ENCODE results near the gene RANBP9.

RANBP9 gene

GRCh38 chr6:13710552-13711323 lies 897 bp downstream of the RANBP9 start:
- peak; percentile 42 for DNase-seq

GRCh38 chr6:13709689-13710551 lies 1.7 kb downstream of the RANBP9 start:
- no peak for DNase-seq

GRCh38 chr6:13708736-13709135 lies 2.9 kb downstream of the RANBP9 start:
- no peak for DNase-seq

GRCh38 chr6:13703496-13703895 lies 8.1 kb downstream of the RANBP9 start:
- no peak for DNase-seq

DNA sequence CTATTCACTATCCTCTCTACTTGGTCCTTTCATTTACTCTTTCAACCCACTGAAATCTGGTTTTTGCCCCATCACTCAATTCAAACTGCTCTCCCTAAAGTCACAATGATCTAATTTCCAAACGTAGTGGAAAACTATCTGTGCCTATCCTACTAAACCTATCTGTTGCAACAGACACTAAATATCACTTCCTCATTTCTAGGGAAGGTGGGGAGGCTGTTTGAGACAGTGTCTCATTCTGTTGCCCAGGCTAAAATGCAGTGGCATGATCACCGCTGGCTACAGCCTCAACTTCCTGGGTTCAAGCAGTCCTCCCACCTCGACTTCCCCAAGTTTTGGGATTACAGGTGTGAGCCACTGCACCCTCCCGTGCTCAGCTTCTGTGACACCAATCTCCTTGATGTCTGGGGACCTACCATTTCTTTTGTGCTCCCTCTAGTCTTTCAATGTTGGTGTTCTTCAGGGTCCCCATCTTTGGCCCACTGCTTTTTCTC lies 8.8 kb downstream of the RANBP9 start:
- DNase-seq: no peak

GRCh38 chr6:13700232-13700631 lies 11.4 kb downstream of the RANBP9 start:
- DNase-seq: no peak

DNA sequence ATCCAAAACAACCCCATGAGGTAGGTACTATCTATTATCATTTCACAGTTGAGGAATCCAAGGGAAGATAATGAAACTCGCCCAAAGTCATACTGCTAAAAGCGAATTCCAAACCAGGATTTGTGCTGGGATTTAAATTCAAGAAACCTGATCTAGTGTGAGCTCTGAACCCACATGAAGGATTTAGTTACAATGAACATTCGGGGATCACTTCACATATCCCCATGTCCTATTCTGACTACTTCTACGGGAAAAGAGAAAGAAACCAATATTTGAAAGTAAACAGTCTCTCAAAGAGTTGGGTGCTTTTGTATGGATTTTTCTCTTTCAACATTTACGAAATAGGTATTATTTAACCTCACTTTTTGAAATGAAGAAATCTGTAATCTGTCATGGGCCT lies 12.9 kb downstream of the RANBP9 start:
- DNase-seq: no peak

- no peak for DNase-seq
These were observed 13.8 kb downstream of the RANBP9 start for GRCh38 chr6:13697857-13698256.

- no peak for DNase-seq
These were observed 15.4 kb downstream of the RANBP9 start for GRCh38 chr6:13696226-13696625.

DNA sequence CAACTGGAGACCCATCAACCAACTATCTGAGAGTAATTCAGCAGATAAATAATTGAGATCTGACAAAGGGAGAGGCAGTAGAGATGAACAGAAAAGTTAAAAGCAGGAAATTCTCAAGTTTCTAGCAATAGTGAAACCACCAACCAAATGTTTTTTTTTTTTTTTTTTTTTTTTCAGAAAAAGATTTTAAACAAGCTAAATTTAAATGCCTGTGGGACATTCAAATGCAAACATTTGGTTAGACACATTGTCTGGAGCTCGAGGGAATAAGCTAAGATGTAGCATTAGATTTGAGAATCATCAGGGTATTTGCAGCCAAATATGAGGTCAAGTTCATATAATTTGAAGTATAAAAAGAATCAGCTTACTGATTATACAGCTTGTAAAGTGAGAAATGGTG lies 16.4 kb downstream of the RANBP9 start:
- no peak for DNase-seq

DNA sequence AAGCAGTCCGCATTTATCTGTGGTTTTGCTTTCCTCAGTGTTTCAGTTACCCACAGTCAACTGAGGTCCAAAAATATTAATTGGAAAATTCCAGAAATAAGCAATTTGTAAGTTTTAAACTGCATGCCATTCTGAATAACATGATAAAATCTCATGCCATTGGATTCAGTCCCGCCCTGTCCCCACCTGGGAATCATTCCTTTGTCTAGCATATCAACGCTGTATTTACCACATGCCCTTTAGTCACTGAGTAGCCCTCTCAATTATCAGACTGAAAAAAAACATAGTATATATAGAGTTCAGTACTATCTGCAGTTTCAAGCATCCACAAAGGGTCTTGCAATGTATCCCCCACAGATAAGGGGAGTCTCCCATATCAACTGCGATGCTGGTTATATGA lies 17.1 kb downstream of the RANBP9 start:
- no peak for DNase-seq

DNA sequence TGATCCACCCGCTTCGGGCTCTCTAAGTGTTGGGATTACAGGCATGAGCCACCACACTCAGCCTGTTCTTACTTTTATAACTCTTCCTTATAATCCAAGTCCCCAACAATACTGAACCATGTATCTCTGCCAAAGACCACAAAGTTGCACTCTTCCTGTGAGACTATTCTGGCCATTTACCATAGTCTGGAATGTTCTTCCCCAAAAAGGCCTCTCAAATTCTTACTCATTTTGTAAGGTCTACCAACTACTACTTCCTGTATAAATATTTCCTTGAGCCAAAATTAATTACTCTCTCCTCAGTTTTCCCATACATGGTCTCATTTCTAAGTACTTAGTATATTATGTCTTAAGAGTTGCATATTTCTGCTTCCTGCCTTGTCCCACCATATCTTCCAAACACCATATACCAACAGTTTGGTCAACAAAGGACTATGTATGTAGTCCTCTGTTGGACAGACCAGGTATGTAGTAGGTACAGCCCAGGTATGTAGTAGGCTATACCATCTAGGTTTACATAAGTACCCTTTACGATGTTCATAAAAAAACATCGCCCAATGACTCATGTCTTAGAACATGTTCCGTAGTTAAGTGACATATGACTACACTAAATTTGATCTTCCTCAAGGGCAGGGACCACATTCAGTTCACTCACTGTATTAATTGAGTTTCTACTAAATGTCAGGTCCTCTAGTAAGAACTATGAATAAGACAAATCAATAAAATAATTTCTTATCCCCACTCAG lies 22.0 kb downstream of the RANBP9 start:
- no peak for DNase-seq

DNA sequence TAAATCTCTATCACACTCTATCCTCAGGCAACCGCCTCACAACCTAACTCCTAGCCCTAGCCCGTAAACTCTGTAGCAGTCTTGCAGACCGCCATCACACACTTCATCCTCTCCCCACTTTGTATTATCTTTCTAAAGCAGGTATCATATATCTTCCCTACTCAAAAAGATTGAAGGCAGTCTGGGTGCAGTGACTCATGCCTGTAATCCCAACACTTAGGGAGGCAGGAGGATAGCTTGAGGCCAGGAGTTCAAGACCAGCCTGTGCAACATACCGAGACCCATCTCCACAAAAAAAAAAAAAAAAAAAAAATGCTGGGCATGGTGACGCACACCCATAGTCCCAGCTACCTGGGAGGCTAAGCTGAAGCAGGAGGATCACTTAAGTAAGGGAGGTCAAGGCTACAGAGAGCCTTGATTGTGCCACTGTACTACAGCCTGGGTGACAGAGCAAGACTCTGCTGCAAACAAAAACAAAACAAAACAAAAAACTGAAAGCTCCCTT lies 22.9 kb downstream of the RANBP9 start:
- DNase-seq: no peak

DNA sequence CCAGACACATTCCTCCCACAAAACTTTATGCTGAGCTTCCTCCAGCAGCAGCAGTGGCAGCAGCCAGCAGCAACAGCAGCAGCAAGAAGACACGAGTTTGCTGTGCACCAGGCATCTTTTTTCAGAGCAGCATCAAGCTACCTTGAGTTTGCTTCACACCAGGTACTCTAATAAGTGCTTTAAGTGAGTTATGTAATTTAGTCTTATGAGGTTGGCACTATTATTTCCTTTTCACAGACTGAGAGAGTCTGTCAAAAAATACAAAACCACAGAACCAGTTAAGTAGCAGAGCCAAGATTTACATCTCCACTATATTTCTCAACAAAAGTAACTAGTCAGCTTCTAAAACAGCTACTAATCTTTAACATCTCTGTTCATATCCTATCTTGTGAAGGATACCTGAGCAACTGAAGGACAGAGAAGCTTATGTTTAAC lies 23.7 kb downstream of the RANBP9 start:
- no peak for DNase-seq

GRCh38 chr6:13684855-13685254 lies 26.8 kb downstream of the RANBP9 start:
- DNase-seq: no peak

GRCh38 chr6:13683038-13683437 lies 28.6 kb downstream of the RANBP9 start:
- no peak for DNase-seq

DNA sequence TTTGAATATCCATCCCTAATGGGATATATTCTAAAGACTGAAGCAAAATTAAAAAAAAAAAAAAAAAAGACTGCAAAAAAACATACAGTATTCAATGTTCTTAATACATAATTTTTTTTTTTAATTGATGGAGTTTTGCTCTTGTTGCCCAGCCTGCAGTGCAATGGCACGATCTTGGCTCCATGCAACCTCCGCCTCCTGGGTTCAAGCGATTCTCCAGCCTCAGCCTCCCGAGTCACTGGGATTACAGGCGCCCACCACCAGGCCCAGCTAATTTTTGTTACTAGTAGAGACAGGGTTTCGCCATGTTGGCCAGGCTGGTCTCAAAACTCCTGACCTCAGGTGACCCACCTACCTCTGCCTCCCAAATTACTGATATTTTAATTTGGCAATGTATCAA lies 29.3 kb downstream of the RANBP9 start:
- DNase-seq: no peak

GRCh38 chr6:13681305-13682061 lies 30.2 kb downstream of the RANBP9 start:
- DNase-seq: no peak

- no peak for DNase-seq
These were observed 31.1 kb downstream of the RANBP9 start for GRCh38 chr6:13680448-13680968.

DNA sequence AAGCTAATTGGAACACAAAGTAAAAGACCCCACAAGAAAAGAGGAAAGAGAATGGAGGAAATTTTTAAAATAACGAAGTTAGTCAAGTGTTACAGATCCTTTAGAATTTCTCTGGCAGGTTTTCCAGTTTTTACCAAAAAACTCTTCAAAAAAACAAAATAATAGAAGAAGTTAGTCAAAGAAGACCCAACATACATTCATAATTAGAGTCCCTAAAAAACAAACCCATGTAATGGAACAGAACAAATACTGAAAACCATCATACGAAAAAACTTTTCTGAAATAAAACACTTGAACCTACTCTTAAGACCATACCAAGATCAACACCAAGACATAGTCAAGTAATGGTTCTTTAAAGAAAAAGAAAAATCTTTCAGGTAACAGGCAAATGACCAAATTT lies 31.6 kb downstream of the RANBP9 start:
- DNase-seq: no peak

DNA sequence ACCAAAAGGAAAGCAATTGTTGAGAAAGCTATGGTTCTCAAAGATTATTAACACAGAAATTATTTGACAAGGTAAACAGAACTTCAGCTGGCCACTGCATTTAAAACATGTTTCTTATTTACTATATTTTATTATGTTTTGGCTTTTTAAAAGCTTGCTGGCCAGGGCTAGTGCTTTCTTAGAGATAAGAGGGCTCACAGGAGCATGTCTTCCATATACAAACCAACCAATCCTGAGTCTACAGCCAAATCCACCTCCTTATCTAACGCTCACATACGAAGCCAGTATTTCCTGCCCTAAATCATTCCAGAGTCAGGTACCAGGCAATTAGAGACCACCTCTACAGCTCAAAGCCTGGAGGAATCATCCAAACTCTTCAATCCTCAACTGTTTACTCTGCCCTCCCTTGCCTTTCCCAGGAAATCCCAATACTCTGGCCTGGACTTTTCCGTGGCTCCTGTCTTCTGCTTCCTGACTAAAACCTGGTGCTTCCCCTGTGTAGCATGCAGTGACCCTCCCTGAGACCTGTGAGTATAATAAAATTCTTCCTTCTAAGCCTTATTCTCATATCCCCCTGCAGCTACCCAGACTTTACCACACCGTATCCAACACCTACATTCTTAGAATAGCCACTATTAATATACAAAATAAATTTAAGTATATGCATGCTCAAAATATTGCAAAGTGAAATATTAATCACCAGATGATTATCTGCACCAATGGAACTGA lies 33.2 kb downstream of the RANBP9 start:
- DNase-seq: no peak
